GM18508 (cell line): ENCODE data around the gene HAGH.

Source experiments
- ATAC-seq: cut with Tn5 transposase; IDR thresholded peaks from one replicate; pipeline ENCODE4 v1.9.1; 2021; ENCODE audit warnings: moderate number of reproducible peaks; ENCODE audit not compliant: insufficient read depth, unreplicated experiment

The HAGH gene

GRCh38 chr16:1765826-1766225 is 60.8 kb downstream of the HAGH start:
- ATAC-seq = no peak

DNA sequence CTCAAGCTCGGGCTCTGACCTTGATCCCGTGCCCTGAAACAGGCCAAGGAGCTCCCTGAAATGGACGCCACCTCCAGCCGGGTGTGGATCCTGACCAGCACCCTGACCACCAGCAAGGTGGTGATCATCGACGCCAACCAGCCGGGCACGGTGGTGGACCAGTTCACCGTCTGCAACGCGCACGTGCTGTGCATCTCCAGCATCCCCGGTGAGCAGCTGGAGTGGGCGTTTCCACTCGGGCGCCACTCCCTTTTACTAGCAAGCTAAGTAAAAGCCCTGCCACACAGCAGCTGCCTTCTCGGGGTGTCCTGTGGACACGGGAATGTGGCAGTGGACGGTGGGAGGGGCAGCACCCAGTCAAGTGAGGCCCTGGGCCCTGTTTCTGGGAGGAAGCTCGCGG is 61.7 kb downstream of the HAGH start:
- ATAC-seq = no peak

DNA sequence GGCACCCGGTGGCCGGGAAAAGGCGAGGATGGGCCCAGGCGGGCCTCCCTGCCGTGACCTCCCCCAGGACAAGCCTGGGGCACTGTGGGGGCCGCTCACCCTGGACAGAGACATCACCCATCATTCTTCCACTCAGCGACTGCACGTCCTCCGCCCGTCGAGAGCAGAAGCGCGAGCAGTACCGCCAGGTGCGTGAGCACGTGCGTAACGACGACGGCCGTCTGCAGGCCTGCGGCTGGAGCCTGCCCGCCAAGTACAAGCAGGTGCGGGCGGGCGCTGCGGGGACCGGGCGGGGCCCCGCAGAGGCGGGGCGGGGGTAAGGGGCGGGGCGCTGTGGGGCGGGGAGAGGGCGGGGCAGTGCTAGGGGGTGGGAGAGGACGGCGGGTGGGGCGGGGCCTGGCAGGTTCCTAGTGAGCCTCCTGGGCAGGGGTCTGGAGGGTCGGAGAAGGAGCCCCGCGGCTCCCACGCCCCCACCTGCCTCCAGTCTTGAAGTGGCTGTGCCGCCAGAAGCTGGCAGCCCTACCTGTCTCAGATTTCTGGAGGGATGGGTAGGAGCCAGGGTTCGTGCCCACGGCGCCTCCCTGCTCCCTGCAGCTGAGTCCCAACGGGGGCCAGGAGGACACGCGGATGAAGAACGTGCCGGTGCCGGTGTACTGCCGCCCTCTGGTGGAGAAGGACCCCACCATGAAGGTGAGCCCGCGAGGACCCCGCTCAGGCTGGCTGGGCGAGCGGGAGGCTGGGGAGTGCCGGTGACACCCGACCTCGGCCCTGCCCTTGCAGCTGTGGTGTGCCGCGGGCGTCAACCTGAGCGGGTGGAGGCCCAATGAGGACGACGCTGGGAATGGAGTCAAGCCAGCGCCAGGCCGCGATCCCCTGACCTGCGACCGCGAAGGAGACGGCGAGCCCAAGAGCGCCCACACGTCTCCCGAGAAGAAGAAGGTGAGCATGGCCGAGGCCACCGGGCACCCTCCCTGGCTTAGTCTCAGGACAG is 62.8 kb downstream of the HAGH start:
- ATAC-seq = no peak

GRCh38 chr16:1762879-1763520 is 63.6 kb downstream of the HAGH start:
- ATAC-seq = no peak

- ATAC-seq = no peak
These were observed 64.3 kb downstream of the HAGH start for GRCh38 chr16:1762196-1762878.

- ATAC-seq = no peak
These were observed 64.9 kb downstream of the HAGH start for GRCh38 chr16:1761751-1762150.

GRCh38 chr16:1760911-1761310 is 65.7 kb downstream of the HAGH start:
- ATAC-seq = no peak

GRCh38 chr16:1759511-1759910 is 67.1 kb downstream of the HAGH start:
- no peak for ATAC-seq

DNA sequence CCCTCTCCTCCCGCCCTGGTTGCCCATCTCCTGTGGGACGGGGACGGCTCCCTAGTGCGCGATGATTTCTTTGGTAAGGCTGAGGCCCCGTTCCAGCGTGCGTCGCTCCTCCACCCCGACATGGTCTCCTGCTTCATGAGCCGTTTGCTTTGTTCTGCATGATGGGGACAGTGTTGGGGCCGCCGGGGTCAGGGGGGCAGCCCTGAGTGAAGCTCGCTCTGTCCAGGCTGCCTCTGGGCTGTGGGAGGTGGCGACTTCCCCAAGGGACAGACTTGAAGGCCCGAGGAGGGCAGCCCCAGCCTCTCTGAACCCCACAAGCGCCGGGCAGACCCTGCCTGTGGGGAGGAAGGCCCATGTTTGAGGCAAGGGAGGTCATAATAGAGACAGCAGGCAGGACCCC is 67.7 kb downstream of the HAGH start:
- no peak for ATAC-seq

DNA sequence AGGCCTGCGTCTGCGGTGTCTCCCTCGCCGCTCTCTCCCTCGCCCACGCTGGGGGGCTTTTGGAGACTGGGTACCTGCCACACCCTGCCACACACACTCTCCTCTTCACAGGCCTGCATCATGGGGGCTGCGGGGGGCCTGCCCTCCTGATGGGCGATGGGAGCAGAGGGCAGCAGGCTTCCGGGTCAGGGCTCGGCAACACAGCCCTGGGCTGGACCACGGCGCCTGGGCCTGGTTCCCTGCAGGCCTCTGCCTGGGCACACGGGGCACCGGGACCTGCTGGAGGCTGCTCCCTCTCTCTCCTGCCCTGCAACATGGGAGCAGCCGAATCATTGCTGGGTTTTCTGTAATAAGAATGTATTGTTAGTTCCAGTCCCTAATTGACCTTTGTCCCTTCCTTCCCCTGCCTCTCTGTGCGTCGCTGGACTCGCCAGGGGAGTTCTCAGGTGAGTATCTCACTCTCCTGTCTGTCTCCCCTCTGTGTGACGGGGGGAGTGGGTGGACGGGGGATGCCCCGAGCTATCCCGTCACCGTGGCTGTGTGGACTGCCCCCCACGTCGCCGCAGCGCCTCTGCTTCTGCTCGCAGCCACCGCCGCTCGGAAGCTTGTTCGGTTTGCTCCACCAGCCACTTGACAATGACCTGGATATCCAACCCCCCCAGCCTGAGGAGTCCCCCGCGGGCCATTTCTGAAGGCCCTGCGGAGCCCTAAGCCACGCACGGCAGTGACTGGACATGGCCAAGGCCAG is 68.7 kb downstream of the HAGH start:
- no peak for ATAC-seq
